B cell (primary cell): Measurements from ENCODE around the gene ITGA3. TPM values are rescaled to one million over a fixed set of nuclear protein-coding genes. Genes with fewer than 3 reads are reported as not detected.

Experiments used
- ATAC-seq: fragments of 200-7000 bp; cut with Tn5 transposase; one replicate; pipeline ENCODE4 v1.10.0; 2021; ENCODE audit warnings: low read depth, mild to moderate bottlenecking, moderate number of reproducible peaks, moderate library complexity
- CTCF ChIA-PET: fragments of 350-600 bp; sonication (Branson Sonifier 250); formaldehyde crosslinking; loops from one replicate; lab custom pipeline; 2021; ENCODE audit warnings: antibody characterized with exemption, inconsistent platforms; lab: Charles Lee
- POLR2A ChIA-PET: fragments of 350-600 bp; sonication (Branson Sonifier 250); formaldehyde crosslinking; loops from one replicate; lab custom pipeline; 2021; ENCODE audit warnings: antibody characterized with exemption; lab: Charles Lee
- DNase-seq: peaks from one replicate; pipeline ENCODE4 v3.0.0; 2013
- H2AFZ ChIP-seq: 2 replicates; pipeline ENCODE4 v1.6.1; 2012; ENCODE audit warnings: mild to moderate bottlenecking, low read depth, low read length; ENCODE audit not compliant: insufficient read depth, poor library complexity, severe bottlenecking
- H3K27ac ChIP-seq, 2 donors: 1 replicate in 1 of 2; 2 replicates in 1 of 2; pipeline ENCODE4 v1.5.1; 2012 to 2013; ENCODE audit warnings: low read length in 2 of 2, mild to moderate bottlenecking in 2 of 2, moderate library complexity in 1 of 2
- H3K27me3 ChIP-seq, 4 experiments: fragments of 200-600 bp in 1 of 4; sonication (generic) in 1 of 4; replicated peaks in 1 of 4; 1 replicate in 2 of 4; 2 replicates in 2 of 4; pipeline versions ENCODE4 v1.6.1 to v1.7.0; 2013 to 2016; ENCODE audit warnings: low read length in 3 of 4, mild to moderate bottlenecking in 2 of 4, mixed read lengths in 1 of 4, moderate library complexity in 1 of 4; ENCODE audit not compliant: insufficient read depth in 4 of 4, control insufficient read depth in 3 of 4; ENCODE audit errors: control extremely low read depth in 1 of 4
- H3K36me3 ChIP-seq, 2 experiments: replicated peaks in 1 of 2; 1 replicate in 1 of 2; 2 replicates in 1 of 2; pipeline versions ENCODE4 v1.6.1 to v1.7.1; 2013; ENCODE audit warnings: low read length in 1 of 2; ENCODE audit not compliant: insufficient read depth in 2 of 2, control insufficient read depth in 1 of 2; ENCODE audit errors: control extremely low read depth in 1 of 2, extremely low read depth in 1 of 2
- H3K4me1 ChIP-seq, 2 donors: fragments of 200-600 bp in 1 of 2; sonication (generic) in 1 of 2; 1 replicate in 1 of 2; 2 replicates in 1 of 2; pipeline versions ENCODE4 v1.5.1 to v1.6.1; 2013 to 2017; ENCODE audit warnings: low read length in 2 of 2; ENCODE audit not compliant: control insufficient read depth in 2 of 2, insufficient read depth in 2 of 2
- H3K4me2 ChIP-seq: replicated peaks from 2 replicates; pipeline ENCODE3; 2012; ENCODE audit warnings: mild to moderate bottlenecking, low read depth, low read length; ENCODE audit not compliant: poor library complexity, severe bottlenecking
- H3K4me3 ChIP-seq, 5 experiments: fragments of 200-600 bp in 1 of 5; sonication (generic) in 1 of 5; 1 replicate in 3 of 5; 2 replicates in 2 of 5; pipeline versions ENCODE4 v1.5.1 to v1.7.0; 2011 to 2016; ENCODE audit warnings: low read length in 4 of 5, mild to moderate bottlenecking in 4 of 5, low read depth in 2 of 5, control low read depth in 1 of 5, moderate library complexity in 1 of 5; ENCODE audit not compliant: insufficient read depth in 1 of 5; ENCODE audit errors: control extremely low read depth in 1 of 5, extremely low read depth in 1 of 5
- H3K79me2 ChIP-seq: fragments of 200-600 bp; sonication (generic); one replicate; pipeline ENCODE4 v1.6.0; 2016; ENCODE audit warnings: low read length; ENCODE audit not compliant: control insufficient read depth, insufficient read depth
- H3K9ac ChIP-seq: fragments of 200-600 bp; sonication (generic); 2 replicates; pipeline ENCODE4 v1.6.1; 2017; ENCODE audit warnings: mild to moderate bottlenecking, low read length, moderate library complexity
- H3K9me3 ChIP-seq, 3 donors: one replicate each; pipeline versions ENCODE4 v1.6.1 to v1.7.1; 2013; ENCODE audit warnings: low read length in 2 of 3; ENCODE audit not compliant: control insufficient read depth in 2 of 3, insufficient read depth in 1 of 3; ENCODE audit errors: control extremely low read depth in 1 of 3
- H4K20me1 ChIP-seq: 2 replicates; pipeline ENCODE4 v1.6.0; 2012; ENCODE audit warnings: mild to moderate bottlenecking, low read length; ENCODE audit not compliant: insufficient read depth, control insufficient read depth, poor library complexity, severe bottlenecking
- H3K27ac Mint-ChIP-seq: one replicate; pipeline ENCODE4 v1.8.0; 2021; ENCODE audit warnings: mixed read lengths
- H3K27me3 Mint-ChIP-seq: one replicate; pipeline ENCODE4 v1.8.0; 2021; ENCODE audit warnings: mixed read lengths
- H3K4me1 Mint-ChIP-seq: one replicate; pipeline ENCODE4 v1.8.0; 2021; ENCODE audit warnings: mixed read lengths
- H3K4me3 Mint-ChIP-seq: one replicate; pipeline ENCODE4 v1.8.0; 2021; ENCODE audit warnings: mixed read lengths
- H3K9me3 Mint-ChIP-seq: one replicate; pipeline ENCODE4 v1.8.0; 2022; ENCODE audit warnings: mixed read lengths; ENCODE audit not compliant: insufficient read depth
- EZH2 ChIP-seq: IDR thresholded peaks from 2 replicates; pipeline ENCODE4 v1.6.1; 2012; ENCODE audit warnings: borderline replicate concordance, low read depth, mild to moderate bottlenecking, moderate library complexity, low read length; ENCODE audit not compliant: insufficient read depth, poor library complexity, severe bottlenecking
- WGBS: methylation state at CpG from one replicate; pipeline ENCODE4 v1.1.5; 2013; ENCODE audit warnings: missing lambda C conversion rate; ENCODE audit not compliant: insufficient coverage; 5-methylcytosine and 5-hydroxymethylcytosine counted together
- intact Hi-C: fragments of 100-400 bp; cut with micrococcal nuclease; formaldehyde crosslinking; loops from one replicate; pipeline ENCODE4 v1.10.0; 2022
- polyA minus RNA-seq: library from RNA; depleted of rRNA, polyadenylated mRNA; stranded (reverse); fragments of >200 nt; gene quantifications from 2 replicates; pipeline ENCODE4 v1.2.3, GENCODE V29; 2012
- polyA plus RNA-seq: library from polyadenylated mRNA; depleted of rRNA; stranded (reverse); fragments of >200 nt; gene quantifications from 2 replicates; pipeline ENCODE4 v1.2.3, GENCODE V29; 2012
- total RNA-seq, 2 donors: library from RNA; stranded (reverse); fragments of 120-200 nt in 1 of 2; gene quantifications; 1 replicate in 1 of 2; 2 replicates in 1 of 2; pipeline versions ENCODE4 v1.2.3 to v1.2.4, GENCODE V29; 2013 to 2022
- TF ChIP-seq, protein P1 (sequence below): fragments of 200-600 bp; IDR thresholded peaks from one replicate; pipeline ENCODE4 v1.8.0; 2022; ENCODE audit warnings: antibody characterized with exemption, mild to moderate bottlenecking

Gene ITGA3
- total RNA-seq: 11.9 and 13.0 TPM in 2 replicates
- total RNA-seq (2013): 6.4 TPM
- 4.7 and 13.3 TPM in 2 replicates for polyA plus RNA-seq
- 13.8 and 15.2 TPM in 2 replicates for polyA minus RNA-seq

GRCh38 chr17:50055426-50056216 lies at the start of gene ITGA3:
Gene ITGA3 (plus strand): TSS chr17:50056110. CDS start chr17:50056440, 330 bp downstream.
- Mint-ChIP-seq H3K4me3 (peak within 1 kb of the TSS; percentile 92), H3K27me3 (peaks cover 17% of the 10 kb centered on the region), H3K9me3 (no peaks in the 10 kb centered on the region), H3K27ac (peak within 1 kb of the TSS; percentile 75), H3K4me1 (peaks cover 22% of the 10 kb centered on the region)
- DNase-seq: peak; percentile 62
- TF ChIP-seq EZH2: no peak
- TF ChIP-seq, protein P1, sequence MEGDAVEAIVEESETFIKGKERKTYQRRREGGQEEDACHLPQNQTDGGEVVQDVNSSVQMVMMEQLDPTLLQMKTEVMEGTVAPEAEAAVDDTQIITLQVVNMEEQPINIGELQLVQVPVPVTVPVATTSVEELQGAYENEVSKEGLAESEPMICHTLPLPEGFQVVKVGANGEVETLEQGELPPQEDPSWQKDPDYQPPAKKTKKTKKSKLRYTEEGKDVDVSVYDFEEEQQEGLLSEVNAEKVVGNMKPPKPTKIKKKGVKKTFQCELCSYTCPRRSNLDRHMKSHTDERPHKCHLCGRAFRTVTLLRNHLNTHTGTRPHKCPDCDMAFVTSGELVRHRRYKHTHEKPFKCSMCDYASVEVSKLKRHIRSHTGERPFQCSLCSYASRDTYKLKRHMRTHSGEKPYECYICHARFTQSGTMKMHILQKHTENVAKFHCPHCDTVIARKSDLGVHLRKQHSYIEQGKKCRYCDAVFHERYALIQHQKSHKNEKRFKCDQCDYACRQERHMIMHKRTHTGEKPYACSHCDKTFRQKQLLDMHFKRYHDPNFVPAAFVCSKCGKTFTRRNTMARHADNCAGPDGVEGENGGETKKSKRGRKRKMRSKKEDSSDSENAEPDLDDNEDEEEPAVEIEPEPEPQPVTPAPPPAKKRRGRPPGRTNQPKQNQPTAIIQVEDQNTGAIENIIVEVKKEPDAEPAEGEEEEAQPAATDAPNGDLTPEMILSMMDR: no peak
- WGBS: 1% methylated on average over 59 of the region's 65 CpGs
- no peak within 1 kb of the TSS for H3K27ac ChIP-seq
- peak within 1 kb of the TSS; percentile 99 for H3K4me2 ChIP-seq
- peak within 1 kb of the TSS; percentile 93 for H2AFZ ChIP-seq
- ATAC-seq: peak; percentile 56
- ChIA-PET CTCF (interaction anchor here (0.7 to 3.7 kb wide), 10 partner anchors 12 to 241 kb away, joined by 3 to 25 read pairs (median 6); no protein-coding TSS in a partner anchor), POLR2A (interaction anchor here (1.1 kb wide), 1 partner anchor 309 kb away, joined by 3 read pairs; no protein-coding TSS in a partner anchor)
- peak within 1 kb of the TSS; percentile 75 for H3K9ac ChIP-seq
- peaks cover 11 to 20% of the 10 kb centered on the region in 2 donors for H3K4me1 ChIP-seq
- no peaks in the 10 kb centered on the region for H3K79me2 ChIP-seq
- intact Hi-C loops: loop anchor here (1.0 kb wide), 1 partner anchor 28 kb away; no protein-coding TSS in a partner anchor
- H3K9me3 ChIP-seq: peaks cover 0 to 3% (median 0%) of the 10 kb centered on the region in 3 donors
- H3K36me3 ChIP-seq: no peaks in the 10 kb centered on the region
- H4K20me1 ChIP-seq: no peaks in the 10 kb centered on the region
- peak within 1 kb of the TSS; percentile 40 to 80 (median 64) for H3K4me3 ChIP-seq
- H3K27me3 ChIP-seq: peaks cover 0 to 42% (median 3%) of the 10 kb centered on the region in 4 experiments
